Measurements from ENCODE around the gene LGI4.

DNA sequence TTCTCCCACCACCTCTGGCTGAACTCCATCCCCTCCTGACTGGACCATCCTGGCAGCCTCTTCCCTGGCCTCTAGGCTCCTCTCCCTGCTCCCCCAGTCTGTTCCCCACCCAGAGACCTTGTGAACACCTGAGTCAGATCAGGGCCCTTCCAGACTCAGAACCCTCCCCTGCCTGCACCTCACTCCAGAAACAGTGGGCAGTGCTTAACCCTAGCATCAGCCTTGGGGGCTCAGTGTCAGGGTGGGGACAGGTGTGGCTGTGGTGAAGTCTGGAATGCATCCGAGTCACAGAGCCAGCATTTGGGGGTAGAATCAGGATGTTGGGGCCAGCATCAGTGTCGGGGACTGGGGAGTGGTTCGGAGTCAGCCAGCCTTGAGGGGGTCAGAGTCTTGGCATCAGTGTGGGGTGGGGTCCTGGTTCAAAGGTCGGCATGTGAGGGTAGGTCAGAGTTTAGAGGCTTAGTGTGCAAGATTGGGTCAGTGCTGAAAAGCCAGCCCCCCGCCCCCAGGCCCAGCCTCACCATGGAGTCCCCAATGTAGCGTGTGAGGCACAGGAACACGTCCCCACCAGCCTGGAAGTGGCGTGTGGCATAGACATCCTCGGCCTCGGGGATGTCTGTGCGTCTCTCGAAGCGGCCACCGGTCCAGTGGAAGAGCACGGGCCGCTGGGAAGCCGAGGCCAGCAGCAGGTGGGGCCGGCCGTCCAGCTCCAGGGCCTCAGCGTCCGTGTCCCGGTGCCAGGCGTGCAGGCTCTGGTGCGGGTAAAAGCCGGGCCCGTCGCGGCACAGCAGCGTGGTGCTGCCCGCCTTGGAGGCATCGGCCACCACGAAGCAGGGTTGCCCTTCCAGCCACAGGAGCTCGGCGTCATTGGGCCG lies 8.9 kb downstream of the LGI4 start:
- TF ChIP-seq EZH2 (optimal IDR thresholded peaks at IDR 0.05; ENCODE audit: low read depth, low read length) (no peak), EZH2phosphoT487 (IDR thresholded peaks at IDR 0.05; ENCODE audit: low read length) (no peak)
- TF ChIP-seq, protein P1, sequence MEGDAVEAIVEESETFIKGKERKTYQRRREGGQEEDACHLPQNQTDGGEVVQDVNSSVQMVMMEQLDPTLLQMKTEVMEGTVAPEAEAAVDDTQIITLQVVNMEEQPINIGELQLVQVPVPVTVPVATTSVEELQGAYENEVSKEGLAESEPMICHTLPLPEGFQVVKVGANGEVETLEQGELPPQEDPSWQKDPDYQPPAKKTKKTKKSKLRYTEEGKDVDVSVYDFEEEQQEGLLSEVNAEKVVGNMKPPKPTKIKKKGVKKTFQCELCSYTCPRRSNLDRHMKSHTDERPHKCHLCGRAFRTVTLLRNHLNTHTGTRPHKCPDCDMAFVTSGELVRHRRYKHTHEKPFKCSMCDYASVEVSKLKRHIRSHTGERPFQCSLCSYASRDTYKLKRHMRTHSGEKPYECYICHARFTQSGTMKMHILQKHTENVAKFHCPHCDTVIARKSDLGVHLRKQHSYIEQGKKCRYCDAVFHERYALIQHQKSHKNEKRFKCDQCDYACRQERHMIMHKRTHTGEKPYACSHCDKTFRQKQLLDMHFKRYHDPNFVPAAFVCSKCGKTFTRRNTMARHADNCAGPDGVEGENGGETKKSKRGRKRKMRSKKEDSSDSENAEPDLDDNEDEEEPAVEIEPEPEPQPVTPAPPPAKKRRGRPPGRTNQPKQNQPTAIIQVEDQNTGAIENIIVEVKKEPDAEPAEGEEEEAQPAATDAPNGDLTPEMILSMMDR (IDR thresholded peaks at IDR 0.05; ENCODE audit: low read length) = no peak
